ENCODE measurements around the gene SLC25A30. TPM values are rescaled to one million over a fixed set of nuclear protein-coding genes. Genes with fewer than 3 reads are reported as not detected.
"Not testable (repeated sequence)": the region's sequence is repeated elsewhere in the genome, so short reads cannot be mapped to it uniquely, and the experiment has no call there.

The SLC25A30 gene
- total RNA-seq, 3 donors from 2014 or later, result 10.5 to 20.0 (median 13.6) TPM

- no peaks in the 10 kb centered on the region for H3K4me1 ChIP-seq (ENCODE audit: low read depth)
- no peaks in the 10 kb centered on the region for H3K36me3 ChIP-seq (ENCODE audit: low read depth)
- no peak for TF ChIP-seq CTCF (IDR thresholded peaks at IDR 0.05)
- no peak overlapping the region for H3K4me3 ChIP-seq
- H3K9me3 ChIP-seq, result no peaks in the 10 kb centered on the region
- intact Hi-C loops (cut with DNase I, micrococcal nuclease), result no loop called here
- no peak for DNase-seq
- ATAC-seq, result peak; percentile 19
Observed at GRCh38 chr13:45385907-45386553, 32.1 kb downstream of the SLC25A30 start.

GRCh38 chr13:45385320-45385719 is 32.9 kb downstream of the SLC25A30 start:
- Histone ChIP-seq H3K36me3 (ENCODE audit: low read depth) (no peaks in the 10 kb centered on the region), H3K4me3 (no peak overlapping the region), H3K9me3 (no peaks in the 10 kb centered on the region), H3K4me1 (ENCODE audit: low read depth) (no peaks in the 10 kb centered on the region)
- no peak for TF ChIP-seq CTCF (IDR thresholded peaks at IDR 0.05)
- intact Hi-C loops (cut with DNase I, micrococcal nuclease), result no loop called here
- no peak for DNase-seq
- ATAC-seq, result no peak

GRCh38 chr13:45384474-45385174 is 33.5 kb downstream of the SLC25A30 start:
- H3K4me3 ChIP-seq, result no peak overlapping the region
- H3K9me3 ChIP-seq, result no peaks in the 10 kb centered on the region
- ATAC-seq (no peak), DNase-seq (no peak)
- H3K4me1 ChIP-seq (ENCODE audit: low read depth), result no peaks in the 10 kb centered on the region
- no peaks in the 10 kb centered on the region for H3K36me3 ChIP-seq (ENCODE audit: low read depth)
- no peak for TF ChIP-seq CTCF (IDR thresholded peaks at IDR 0.05)
- intact Hi-C loops (cut with DNase I, micrococcal nuclease), result no loop called here

GRCh38 chr13:45382739-45383138 is 35.4 kb downstream of the SLC25A30 start:
- DNase-seq; ATAC-seq; H3K9me3 ChIP-seq; H3K4me3 ChIP-seq; H3K36me3 ChIP-seq (ENCODE audit: low read depth); intact Hi-C loops (cut with DNase I, micrococcal nuclease); H3K4me1 ChIP-seq (ENCODE audit: low read depth): not testable (repeated sequence)

- H3K36me3 ChIP-seq (ENCODE audit: low read depth), result no peaks in the 10 kb centered on the region
- no peak for TF ChIP-seq CTCF (IDR thresholded peaks at IDR 0.05)
- H3K4me1 ChIP-seq (ENCODE audit: low read depth), result no peaks in the 10 kb centered on the region
- no peaks in the 10 kb centered on the region for H3K9me3 ChIP-seq
- ATAC-seq (no peak), DNase-seq (no peak)
- no peak overlapping the region for H3K4me3 ChIP-seq
- intact Hi-C loops (cut with DNase I, micrococcal nuclease), result no loop called here
Observed at GRCh38 chr13:45381196-45381595, 37.0 kb downstream of the SLC25A30 start.

- intact Hi-C loops (cut with DNase I, micrococcal nuclease); H3K36me3 ChIP-seq (ENCODE audit: low read depth); ATAC-seq; H3K4me3 ChIP-seq; DNase-seq; H3K4me1 ChIP-seq (ENCODE audit: low read depth); H3K9me3 ChIP-seq: not testable (repeated sequence)
Observed at GRCh38 chr13:45380708-45381107, 37.5 kb downstream of the SLC25A30 start.

- ATAC-seq; H3K9me3 ChIP-seq; H3K4me3 ChIP-seq; H3K4me1 ChIP-seq (ENCODE audit: low read depth); H3K36me3 ChIP-seq (ENCODE audit: low read depth); DNase-seq; intact Hi-C loops (cut with DNase I, micrococcal nuclease): not testable (repeated sequence)
Observed at GRCh38 chr13:45379516-45379915, 38.7 kb downstream of the SLC25A30 start.

- not testable (repeated sequence) for ATAC-seq, H3K4me3 ChIP-seq
Observed at GRCh38 chr13:45378786-45379185, 39.4 kb downstream of the SLC25A30 start.

GRCh38 chr13:45377314-45377713 is 40.9 kb downstream of the SLC25A30 start:
- DNase-seq; ATAC-seq; H3K36me3 ChIP-seq (ENCODE audit: low read depth); H3K4me1 ChIP-seq (ENCODE audit: low read depth); H3K9me3 ChIP-seq; H3K4me3 ChIP-seq; intact Hi-C loops (cut with DNase I, micrococcal nuclease): not testable (repeated sequence)

More at GRCh38 chr13:45378786-45379185, 39.4 kb downstream of the SLC25A30 start:
- H3K36me3 ChIP-seq (ENCODE audit: low read depth); intact Hi-C loops (cut with DNase I, micrococcal nuclease); H3K4me1 ChIP-seq (ENCODE audit: low read depth); DNase-seq; H3K9me3 ChIP-seq: not testable (repeated sequence)

GRCh38 chr13:45376651-45377050 is 41.5 kb downstream of the SLC25A30 start:
- H3K36me3 ChIP-seq (ENCODE audit: low read depth); H3K9me3 ChIP-seq; DNase-seq; H3K4me3 ChIP-seq; ATAC-seq; intact Hi-C loops (cut with DNase I, micrococcal nuclease); H3K4me1 ChIP-seq (ENCODE audit: low read depth): not testable (repeated sequence)

Measured in mucosa of descending colon (tissue), 3 donors.